KMS-11 (cell line): ENCODE results near the gene CLCNKA.

Source experiments
- H2AFZ ChIP-seq: fragments of 200-600 bp; sonication (generic); 2 replicates; pipeline ENCODE4 v1.6.1; 2016; ENCODE audit warnings: antibody characterized with exemption, mixed run types, low read depth
- H3K27ac ChIP-seq: fragments of 200-600 bp; sonication (generic); 2 replicates; pipeline ENCODE4 v1.6.1; 2016; ENCODE audit warnings: mild to moderate bottlenecking, mixed run types
- H3K27me3 ChIP-seq: fragments of 200-600 bp; sonication (generic); 2 replicates; pipeline ENCODE4 v1.6.1; 2017; ENCODE audit warnings: mild to moderate bottlenecking, low read depth, mixed run types, moderate library complexity; ENCODE audit not compliant: insufficient read depth
- H3K36me3 ChIP-seq: fragments of 200-600 bp; sonication (generic); 2 replicates; pipeline ENCODE4 v1.6.1; 2017; ENCODE audit warnings: mild to moderate bottlenecking, mixed run types; ENCODE audit not compliant: insufficient read depth
- H3K4me1 ChIP-seq: fragments of 200-600 bp; sonication (generic); 2 replicates; pipeline ENCODE4 v1.6.1; 2016; ENCODE audit warnings: mild to moderate bottlenecking, low read depth, mixed run types; ENCODE audit not compliant: poor library complexity, severe bottlenecking
- H3K4me2 ChIP-seq: fragments of 200-600 bp; sonication (generic); 2 replicates; pipeline ENCODE4 v1.7.0; 2016; ENCODE audit warnings: mild to moderate bottlenecking, mixed run types
- H3K4me3 ChIP-seq: fragments of 200-600 bp; sonication (generic); IDR thresholded peaks from 2 replicates; pipeline ENCODE4 v1.6.1; 2017; ENCODE audit warnings: low read depth, low read length, mixed read lengths; ENCODE audit not compliant: insufficient read depth
- H3K79me2 ChIP-seq: fragments of 200-600 bp; sonication (generic); 2 replicates; pipeline ENCODE4 v1.6.1; 2016; ENCODE audit warnings: low read depth, mixed run types; ENCODE audit not compliant: insufficient read depth
- H3K9ac ChIP-seq: fragments of 200-600 bp; sonication (generic); 2 replicates; pipeline ENCODE4 v1.6.1; 2016; ENCODE audit warnings: mild to moderate bottlenecking, mixed run types
- H4K20me1 ChIP-seq: fragments of 200-600 bp; sonication (generic); 2 replicates; pipeline ENCODE4 v1.6.1; 2016; ENCODE audit warnings: mild to moderate bottlenecking, mixed run types; ENCODE audit not compliant: insufficient read depth
- CTCF ChIP-seq: fragments of 200-600 bp; sonication (generic); conservative IDR thresholded peaks from 2 replicates; pipeline ENCODE4 v1.6.1; 2017; ENCODE audit warnings: low read depth, mild to moderate bottlenecking, antibody characterized with exemption, low read length, moderate library complexity, mixed read lengths

CLCNKA gene

DNA sequence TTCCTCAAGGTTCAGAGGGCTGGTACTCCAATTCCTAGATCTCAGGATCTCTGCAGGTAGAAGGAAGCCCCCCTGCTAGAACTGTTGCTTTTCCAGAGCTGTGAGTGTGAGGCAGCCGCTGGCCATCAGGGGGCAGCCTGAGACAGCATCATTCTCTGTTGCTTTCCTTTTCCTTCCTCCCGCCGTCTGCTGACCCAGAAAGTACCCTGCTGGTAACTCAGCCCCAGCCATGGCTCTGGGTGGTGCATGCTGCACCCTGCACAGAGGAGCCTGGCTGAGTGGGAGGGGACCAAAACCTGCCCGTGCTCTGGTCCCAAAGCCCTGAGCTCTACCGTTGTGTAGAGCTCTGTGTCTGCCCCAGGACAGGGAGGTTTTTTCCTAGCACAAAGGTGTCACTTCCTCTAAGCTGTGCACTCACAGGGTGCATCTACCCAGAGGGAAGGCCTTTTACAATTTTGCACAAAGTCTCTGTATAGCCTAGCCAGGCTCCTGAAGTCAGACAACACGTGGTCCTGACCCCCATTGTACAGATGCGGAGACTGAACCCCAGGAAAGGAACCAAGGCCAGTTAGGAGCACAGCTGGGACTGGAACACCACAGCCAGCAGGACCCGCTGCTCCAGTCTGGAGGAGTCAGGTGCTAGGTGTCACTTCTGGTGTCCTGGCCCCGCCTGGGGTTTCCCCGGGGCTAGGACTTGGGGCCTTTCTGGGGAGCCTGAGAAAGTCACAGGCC is 57.3 kb downstream of the CLCNKA start:
- H3K79me2 ChIP-seq: no peaks in the 10 kb centered on the region
- peak; percentile 87 for TF ChIP-seq CTCF
- peak overlapping the region; percentile 33; the same call in 1 of the 2 replicates for H3K4me2 ChIP-seq
- H3K4me1 ChIP-seq: peaks cover 24% of the 10 kb centered on the region
- H3K9ac ChIP-seq: peak overlapping the region; percentile 25; the same call in 1 of the 2 replicates
- peak overlapping the region; percentile 52 for H3K27ac ChIP-seq
- peak overlapping the region; percentile 74 for H2AFZ ChIP-seq
- no peaks in the 10 kb centered on the region for H3K36me3 ChIP-seq
- no peak overlapping the region for H3K4me3 ChIP-seq
- no peaks in the 10 kb centered on the region for H4K20me1 ChIP-seq
- H3K27me3 ChIP-seq: no peaks in the 10 kb centered on the region

GRCh38 chr1:16080422-16081150 is 58.8 kb downstream of the CLCNKA start:
- no peak overlapping the region for H3K4me3 ChIP-seq
- no peak overlapping the region for H2AFZ ChIP-seq
- peaks cover 13% of the 10 kb centered on the region for H3K4me1 ChIP-seq
- no peak overlapping the region for H3K9ac ChIP-seq
- TF ChIP-seq CTCF: no peak
- no peaks in the 10 kb centered on the region for H4K20me1 ChIP-seq
- no peaks in the 10 kb centered on the region for H3K27me3 ChIP-seq
- no peak overlapping the region for H3K27ac ChIP-seq
- no peaks in the 10 kb centered on the region for H3K36me3 ChIP-seq
- no peaks in the 10 kb centered on the region for H3K79me2 ChIP-seq
- no peak overlapping the region for H3K4me2 ChIP-seq

- H3K27ac ChIP-seq: no peak overlapping the region
- H3K4me1 ChIP-seq: peaks cover 13% of the 10 kb centered on the region
- no peak overlapping the region for H3K4me3 ChIP-seq
- H3K79me2 ChIP-seq: no peaks in the 10 kb centered on the region
- H3K4me2 ChIP-seq: no peak overlapping the region
- H4K20me1 ChIP-seq: no peaks in the 10 kb centered on the region
- H3K27me3 ChIP-seq: no peaks in the 10 kb centered on the region
- no peaks in the 10 kb centered on the region for H3K36me3 ChIP-seq
- H3K9ac ChIP-seq: no peak overlapping the region
- no peak for TF ChIP-seq CTCF
- no peak overlapping the region for H2AFZ ChIP-seq
Observed at GRCh38 chr1:16081636-16082035, 59.8 kb downstream of the CLCNKA start.

- peak; percentile 83 for TF ChIP-seq CTCF
- Histone ChIP-seq H3K79me2 (no peaks in the 10 kb centered on the region), H3K4me1 (peaks cover 13% of the 10 kb centered on the region), H3K36me3 (no peaks in the 10 kb centered on the region), H3K9ac (no peak overlapping the region), H3K27ac (no peak overlapping the region), H3K27me3 (no peaks in the 10 kb centered on the region), H4K20me1 (no peaks in the 10 kb centered on the region), H3K4me2 (no peak overlapping the region), H3K4me3 (no peak overlapping the region), H2AFZ (no peak overlapping the region)
Observed at GRCh38 chr1:16082283-16083038, 60.6 kb downstream of the CLCNKA start.
